Measurements from ENCODE around the gene TGM1.

The TGM1 gene

DNA sequence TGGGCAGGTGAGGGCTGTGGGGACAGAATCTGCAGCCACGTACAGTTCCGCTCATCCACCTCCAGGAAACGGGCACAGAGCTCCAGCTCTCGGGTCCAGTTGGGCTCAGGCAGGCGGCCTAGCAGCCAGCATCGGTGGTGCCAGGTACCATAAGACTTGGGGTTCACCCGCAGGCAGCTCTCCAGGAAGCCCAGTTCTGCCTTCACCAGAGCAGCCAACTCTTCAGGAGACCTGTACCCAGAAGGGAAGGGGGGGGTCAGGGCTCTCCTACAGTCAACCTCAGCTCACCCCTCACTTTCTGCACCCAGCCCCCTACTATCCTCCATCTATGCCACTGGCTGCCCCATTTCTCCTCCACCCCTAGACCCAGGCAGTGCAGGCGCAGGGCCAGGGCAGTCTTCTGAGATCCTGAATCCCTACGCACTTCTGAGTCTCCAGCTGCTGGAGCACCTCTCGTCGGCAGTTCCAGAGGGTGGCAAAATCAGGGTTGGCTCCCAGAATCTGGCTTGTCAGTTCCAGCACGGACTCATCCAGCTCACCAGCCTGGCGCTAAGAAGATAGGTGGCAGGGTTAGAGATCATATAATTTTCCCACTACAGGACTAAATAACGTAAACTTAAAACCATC is 7.0 kb upstream of the TGM1 start:
- no peak for DNase-seq

DNA sequence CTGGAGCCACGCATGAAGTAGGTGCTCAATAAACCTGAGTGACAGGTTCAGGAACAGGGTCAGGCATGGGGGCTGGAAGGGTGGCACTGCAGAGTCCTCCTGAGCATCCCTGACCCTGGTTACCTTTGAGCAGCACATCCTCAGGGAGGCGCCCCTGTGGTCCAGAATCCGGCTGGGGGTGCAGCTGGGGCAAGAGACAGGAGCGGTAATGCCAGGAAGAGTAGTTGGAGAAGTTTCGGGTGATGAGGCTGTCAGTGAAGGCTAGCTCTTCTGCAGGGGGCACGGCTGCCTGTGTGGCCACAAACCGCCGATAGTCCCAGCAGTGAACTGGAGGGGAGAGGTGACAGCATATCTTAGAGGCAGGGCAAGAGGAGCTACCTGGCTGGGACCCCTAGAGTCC is 6.4 kb upstream of the TGM1 start:
- no peak for DNase-seq

DNA sequence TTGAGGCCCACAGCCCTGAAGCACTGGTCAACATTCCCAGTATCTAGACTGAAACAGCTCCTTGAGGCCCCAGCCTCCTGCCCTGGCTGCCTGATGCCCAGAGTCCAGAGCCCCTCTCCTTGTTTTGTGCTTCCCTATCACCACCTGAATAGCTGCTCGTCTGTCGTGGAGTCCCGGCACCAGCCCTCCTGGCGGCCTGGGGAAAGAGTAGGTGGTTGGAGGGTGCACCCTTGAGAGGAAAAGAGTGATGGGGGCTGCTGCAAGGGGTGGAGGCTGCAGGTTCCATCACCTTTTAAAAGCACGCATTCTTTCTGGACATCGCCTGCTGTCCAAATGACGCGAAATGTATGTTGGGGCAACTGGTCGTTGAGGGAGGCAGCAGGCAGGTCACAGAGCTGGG is 5.2 kb upstream of the TGM1 start:
- no peak for DNase-seq

DNA sequence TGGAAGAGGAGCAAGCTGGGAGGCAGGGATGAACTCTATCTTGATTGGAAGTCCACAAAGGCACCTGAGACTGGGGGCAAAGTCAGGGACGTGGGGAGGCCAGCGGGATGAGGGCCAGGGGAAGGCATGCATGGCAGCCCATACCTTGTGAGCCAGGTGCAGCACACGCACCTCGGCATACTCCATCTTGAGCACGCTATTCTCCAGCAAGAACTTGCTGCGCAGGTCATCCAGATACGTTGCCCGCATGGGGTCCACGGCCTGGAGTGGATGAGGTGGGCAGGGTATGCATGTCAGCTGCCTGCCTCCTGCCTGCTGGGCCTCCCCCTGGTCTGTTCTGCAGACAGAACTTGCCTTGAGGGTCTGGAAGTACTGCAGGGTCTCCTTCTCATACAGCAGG is 4.5 kb upstream of the TGM1 start:
- DNase-seq: no peak

DNA sequence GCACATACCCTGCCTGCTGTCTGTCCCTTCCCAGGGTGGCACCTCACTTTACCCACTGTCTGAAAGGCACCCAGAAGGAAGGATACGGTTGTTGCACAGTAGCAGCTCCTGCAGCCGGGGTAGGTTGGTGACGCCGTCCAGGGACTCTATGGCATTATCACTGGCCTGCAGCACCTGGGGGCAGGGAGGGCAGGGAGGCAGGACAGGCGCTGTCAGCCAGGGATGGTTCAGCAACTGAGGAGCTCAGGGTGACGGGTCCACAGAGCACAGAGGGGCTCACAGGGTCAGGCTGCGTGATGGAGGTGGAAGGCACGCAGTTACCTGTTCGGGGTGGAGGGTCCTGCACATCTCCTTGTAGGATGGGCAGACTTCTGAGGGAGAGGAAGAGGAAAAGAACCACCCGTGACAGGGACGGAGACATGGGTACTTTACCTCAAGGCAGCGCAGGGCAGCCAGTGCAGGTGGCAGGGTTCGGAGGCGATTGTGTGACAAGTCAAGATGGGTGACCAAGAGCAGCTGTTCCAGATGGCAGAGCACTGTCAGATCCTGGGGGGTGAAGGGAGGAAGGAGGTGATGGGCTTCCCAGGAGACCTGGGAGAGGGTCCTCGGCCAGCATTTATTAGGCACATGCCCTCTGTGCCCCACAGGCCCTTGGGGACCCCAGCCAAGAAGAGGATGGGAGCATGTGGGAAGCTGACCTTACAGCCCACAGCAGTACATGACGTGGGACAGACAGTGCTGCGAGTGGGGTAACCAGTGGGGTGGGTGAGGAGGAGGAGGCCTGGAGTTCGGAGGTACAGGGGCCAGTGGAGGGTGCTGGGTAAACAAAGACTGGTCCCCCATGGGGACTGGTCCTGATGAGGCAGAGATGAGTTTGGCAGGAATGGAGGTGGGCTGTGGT is 3.6 kb upstream of the TGM1 start:
- no peak for DNase-seq

DNA sequence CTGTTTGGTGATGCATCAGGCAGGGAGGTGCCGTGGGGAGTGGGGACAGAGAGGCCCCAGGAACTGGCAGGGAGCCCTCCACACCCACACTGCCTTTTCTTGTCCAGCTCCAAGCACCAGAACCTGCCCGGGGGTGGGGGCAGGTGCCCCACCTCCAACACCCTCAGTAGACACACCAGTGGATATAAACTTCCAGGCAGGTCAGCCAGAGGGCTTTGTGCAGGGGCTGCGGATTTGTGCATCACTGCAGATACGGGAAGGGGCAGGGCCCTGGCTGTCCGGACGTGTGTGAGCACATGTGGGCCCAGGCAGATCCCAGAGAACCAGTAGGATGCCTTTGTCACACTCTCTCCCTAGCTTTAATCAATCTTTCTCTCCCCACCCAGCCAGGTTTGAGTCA is 1.3 kb upstream of the TGM1 start:
- DNase-seq: no peak

DNA sequence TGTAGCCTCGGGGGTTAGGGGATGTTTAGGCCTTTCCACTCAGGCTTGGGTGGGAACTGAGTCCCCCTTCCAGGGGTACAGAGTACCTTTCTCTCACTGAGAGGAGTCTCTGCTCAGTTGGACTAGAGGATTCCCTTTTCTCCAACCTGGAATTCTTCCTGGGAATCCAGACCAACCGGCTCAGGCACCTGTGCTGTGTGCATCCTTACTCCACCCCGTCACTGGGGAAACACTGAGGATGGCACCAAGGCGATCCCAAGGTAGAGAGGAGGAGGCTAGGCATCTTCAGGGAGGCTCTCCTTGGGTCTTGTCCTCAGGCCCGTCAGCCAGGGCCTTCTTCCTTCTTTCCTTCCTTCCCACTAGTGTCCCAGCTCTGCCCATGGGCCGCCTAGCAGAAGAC is 871 bp upstream of the TGM1 start:
- DNase-seq: no peak

DNA sequence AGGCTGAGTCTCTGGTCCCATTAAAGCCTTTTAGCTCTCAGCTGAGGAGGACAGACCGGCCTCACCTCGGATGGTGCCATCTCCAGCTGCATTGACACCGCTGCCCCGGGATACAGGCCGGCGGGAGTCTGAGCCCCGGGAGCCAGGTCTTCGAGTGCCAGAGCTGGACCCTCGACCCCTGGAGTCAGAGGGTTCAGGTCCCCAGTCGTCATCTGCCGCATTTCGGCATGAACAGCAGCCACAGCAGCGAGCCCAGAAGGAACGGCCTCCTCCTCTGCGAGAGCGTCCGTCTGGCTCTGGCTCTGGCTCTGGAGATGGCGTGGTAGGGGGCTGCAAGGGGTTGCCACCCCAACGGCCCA is 1.0 kb downstream of the TGM1 start:
- no peak for DNase-seq

DNA sequence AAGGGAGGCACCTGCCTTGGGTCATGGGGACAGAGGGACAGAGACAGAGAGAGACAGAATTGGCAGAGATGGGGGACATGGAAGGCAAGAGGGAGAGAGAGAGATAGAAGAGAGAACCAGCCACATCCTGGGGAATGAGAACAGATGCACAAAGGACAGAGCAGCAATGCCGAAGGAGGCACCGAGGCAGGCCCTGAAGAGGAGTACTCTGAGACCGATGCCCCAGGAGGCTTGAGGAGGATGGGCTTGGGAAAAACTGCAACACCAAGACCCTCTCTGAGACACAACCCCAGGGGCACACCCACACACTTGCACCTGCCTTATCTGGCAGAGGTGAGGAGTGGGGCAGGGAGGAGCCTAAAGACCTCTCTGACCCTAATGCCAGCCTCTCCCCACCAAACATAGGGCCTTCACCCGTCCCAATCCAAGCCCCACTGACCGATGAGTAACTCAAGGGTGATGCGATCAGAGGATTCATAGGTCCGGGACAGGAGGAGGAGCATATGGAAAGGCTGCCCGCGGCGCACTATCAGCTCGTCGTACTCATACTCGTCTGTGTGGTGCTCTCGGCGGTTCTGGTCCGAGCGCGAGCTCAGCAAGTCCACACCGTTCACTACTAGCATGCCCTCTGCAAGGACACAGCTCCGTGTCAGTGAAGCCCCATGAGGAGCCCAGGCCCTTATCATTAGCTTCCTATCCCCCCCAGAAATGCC is 1.6 kb downstream of the TGM1 start:
- DNase-seq: no peak

DNA sequence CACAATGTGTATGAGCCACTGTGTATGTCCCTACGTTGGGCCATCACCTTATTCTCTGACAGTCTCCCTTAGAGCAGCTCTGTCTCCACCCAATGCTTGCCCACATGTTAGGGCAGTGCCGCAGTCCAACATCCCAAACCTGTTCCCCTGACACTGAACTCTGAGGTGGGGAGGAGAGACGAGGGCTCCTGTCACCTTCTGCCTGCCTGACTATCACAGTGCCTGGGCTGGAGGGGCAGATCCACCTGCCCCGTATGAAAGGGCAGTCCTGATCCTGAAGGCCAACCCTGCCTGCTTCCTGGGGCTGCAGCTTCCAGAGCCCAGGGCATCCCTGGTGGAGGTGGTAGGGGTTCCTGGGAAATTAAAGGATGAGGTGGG is 2.2 kb downstream of the TGM1 start:
- no peak for DNase-seq

DNA sequence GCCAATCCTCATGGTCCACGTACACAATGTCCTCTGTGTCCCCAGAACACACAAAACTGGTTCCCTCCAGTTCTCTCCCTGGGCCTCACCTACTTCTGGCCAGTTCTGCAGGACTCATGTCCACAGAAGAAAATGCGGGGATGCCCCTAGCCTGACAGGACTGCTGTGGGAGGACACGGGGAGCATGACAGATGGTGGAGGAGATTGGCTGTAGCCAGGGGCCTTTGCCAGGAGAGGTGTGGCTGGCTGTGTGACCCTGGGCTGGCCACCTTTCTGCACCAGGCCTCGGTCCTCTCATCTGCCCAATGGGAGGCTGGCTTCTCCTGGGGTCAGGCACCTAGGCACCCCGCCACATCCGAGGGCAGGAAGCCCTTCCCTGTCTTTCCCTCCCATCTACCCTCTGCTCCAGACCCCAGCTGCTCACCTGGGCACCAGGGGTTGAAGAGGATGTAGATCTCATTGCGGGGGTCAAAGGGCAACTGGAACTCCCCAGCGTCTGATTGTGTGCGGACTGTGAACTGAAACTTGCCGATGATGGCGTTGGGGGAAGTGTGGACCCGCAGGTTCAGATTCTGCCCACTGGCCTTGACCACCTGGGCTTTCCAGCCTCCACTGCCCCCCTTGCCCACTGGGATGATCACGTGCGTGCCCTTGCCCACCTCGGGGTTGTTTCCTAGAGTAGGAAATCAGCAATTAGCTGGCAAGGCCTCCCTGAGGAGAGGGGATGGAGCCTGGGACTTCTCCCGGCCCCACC is 2.8 kb downstream of the TGM1 start:
- DNase-seq: no peak

DNA sequence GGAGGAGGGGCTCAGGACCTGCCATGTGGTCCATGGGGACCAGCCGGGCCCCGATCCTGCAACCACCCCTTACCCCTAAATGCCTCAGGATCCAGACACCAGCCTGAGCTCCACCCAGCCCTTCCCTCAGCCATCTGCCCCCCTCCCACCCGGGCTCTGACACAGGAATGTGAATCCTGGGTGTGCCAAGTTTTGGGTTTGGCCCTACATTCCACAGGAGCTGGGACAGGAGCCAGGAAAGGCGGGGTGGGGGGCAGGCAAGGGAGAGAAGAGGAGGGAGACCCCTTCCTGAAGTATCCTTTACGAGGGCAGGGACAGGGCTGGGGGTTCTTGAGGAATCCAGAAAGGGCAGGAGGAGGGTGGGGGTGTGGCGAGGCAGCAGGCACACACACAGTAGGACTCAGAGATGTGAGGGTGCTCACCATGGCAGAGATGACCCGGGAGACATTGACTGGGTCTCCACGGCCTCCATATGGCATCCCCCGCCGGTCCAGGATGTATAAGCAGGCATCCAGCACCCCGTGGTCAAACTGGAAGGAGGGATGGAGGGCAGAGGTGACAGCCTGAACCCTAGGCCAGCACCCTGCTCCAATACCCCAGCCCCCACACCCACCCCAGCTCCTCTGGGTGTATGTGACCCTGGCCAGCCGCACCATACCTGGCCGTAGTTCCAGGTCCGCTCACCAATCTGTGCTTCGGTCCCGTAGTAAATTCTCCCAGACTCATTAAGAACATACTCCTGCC is 3.5 kb downstream of the TGM1 start:
- no peak for DNase-seq

DNA sequence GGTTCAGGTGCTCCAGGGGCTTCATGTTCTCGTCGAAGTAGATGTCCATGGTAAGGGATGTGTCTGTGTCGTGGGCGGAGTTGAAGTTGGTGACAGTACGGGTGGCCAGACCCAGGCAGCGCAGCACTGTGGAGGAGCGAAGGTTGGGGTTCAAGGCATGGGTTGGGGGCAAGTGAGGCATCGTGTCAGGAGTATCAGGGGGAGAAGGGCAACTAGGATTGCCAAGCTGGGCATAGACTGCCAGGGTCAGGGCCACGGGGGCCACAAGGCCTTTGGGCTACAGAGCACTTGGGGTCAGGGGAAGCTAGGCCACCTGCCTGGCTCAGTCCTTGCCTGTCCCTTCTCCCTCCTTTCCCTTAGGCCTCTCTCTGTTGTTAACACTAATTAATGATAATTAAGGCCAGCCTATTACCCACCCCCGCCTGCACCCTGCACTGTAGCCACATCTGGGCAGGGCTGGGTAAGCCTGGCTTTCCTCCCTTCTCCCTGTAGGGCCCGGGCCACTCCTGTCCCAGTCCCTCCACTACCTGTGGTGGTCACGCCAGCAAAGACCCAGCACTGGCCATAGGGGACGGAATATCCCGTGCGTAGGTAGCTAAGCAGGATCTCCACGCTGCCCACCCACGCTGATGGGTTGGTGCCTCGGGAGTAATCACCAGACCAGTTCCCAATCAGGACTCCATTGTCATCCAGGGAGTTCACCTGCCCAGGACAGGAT is 4.3 kb downstream of the TGM1 start:
- DNase-seq: no peak

DNA sequence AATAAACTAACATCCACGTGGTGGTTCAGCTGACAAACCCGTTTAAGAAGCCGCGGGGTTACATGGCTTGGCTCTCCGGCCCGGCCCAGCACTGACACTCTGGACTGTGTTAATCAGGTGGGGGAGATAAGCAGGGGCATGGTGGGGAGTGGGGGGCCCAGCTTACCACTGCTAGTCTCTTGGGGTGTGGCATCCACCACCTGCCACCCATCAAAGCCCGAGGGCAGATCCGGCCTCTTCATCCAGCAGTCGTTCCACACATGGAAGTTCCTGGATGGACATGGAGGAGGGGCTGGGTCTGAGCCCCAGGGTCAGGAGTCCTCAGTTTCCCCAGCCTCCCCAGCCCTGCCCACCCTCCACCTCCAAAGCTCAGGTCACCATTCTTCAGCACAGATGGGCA is 4.9 kb downstream of the TGM1 start:
- no peak for DNase-seq

DNA sequence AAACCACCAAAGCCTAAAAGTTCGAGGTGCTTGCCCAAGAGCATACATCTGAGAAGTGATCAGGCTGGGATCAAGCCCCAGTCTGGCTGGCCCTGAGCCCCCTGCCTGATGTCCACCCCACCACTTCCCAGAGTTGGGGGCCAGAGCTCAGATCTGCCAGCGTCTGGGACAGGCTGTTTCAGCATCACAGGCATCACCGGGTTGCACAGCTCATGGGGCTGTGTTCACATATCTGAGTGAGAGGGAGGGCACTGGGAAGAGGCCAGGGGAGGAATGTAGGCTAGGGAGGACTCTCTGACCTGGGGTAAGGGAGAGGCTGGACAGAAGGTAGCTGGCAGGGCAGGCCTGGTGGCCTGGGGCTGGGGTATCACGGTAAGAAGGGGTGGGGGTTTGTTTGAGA is 6.0 kb downstream of the TGM1 start:
- no peak for DNase-seq

DNA sequence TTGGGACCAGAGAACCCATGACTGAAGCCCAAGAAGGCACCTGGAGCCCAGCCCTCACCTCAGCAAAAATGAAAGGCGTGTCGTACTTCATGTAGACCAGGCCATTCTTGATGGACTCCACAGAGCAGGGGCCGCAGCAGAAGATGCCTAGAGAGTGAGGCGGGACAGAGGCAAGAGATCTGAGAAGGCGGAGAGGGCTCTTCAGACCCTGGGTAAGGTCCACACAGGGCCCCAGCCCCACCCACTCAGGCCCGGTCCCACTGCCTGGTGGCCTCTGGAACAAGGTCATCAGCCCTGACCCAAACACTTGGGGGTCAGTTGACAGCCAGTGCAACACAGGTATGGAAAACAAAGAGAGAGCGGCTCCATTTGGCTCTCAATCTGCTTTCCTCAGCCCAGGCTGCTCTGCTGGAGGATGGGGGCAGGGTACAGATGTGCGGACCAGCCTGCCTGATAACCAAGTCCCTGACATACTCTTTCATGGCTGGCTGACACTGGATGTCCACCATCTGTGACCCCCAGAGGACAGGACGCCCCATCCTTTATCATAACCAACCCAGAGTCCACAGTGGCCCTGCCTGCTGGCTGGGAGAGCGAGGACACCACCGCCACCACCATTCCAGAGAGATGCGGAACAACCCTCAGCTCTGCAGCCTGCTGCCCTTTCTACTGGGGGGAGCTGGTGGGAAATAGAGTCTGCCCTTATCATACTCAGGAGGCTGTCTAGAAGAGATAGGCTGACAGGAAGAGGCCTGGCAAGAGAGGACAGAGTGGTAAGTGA is 6.9 kb downstream of the TGM1 start:
- DNase-seq: no peak

DNA sequence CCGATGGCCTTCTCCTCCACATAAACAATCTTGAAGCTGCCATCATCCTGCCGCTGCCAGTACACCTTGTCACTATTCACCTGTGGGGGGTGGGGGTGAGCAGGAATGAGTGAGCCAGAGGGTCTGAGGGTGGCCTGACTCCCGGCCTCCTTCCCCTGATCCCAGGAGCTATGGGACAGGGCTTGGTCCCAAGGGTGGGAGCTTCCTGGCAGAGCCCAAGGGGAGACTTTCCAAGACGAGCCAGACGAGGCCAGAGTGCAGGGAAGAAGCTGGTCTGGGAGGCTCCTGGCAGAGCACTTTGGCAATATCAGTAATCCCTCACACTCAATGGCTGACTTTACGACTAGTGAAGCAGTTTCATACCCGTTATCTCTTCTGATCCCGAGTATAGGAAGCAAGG is 7.5 kb downstream of the TGM1 start:
- DNase-seq: no peak

DNA sequence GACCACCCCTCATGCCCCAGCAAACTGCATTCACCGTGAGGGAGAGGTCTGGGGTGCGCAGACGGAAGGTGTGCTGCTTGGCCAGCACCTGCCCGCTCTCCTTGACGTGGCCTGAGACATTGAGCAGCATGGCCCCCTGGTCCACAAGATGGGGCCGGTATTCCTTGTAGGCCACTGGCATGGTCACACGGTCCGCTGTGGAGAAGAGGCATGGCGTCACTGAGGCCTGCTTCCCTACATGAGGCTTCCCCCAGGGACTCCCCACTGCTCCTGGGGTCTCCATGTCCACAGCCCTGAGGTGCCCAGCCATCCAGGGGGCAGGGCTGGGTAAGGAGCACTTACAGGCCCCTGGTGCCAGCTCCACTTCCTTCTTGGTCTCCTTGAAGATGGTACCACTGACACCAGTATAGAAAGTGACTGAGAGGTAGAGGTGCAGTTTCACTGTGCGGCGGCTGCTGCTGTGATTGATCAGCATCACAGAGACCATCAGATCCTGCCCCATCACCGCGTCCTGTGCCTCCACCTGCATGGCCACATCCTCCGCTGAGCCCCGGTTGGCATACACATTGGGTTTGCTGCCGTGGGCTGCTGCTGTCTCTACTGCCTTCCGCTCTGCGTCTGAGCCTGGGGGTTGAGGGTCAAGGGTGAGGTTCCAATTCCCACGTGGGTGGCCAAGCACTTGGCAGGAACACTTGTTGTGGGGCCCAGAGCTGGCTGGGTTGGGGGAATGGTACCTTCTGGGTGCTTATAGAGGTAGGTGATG is 8.2 kb downstream of the TGM1 start:
- no peak for DNase-seq

DNA sequence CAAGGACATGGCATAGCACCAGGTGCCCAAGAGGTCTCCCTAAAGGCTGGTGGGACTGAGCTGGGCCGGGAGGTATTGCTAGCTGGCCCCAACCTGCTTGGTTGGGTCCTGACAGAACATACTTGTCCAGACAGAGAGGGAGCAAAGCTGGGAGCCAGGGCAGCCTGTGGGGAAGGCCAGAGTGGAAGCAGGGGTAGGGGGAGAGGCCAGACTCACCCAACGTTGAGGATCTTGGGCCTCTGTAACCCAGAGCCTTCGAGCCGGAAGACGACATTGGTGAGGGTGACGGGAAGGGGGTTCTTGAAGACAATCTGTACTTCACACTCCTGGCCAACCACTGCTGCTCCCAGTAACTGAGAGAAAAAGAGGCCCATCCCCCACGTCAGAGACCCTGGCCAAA is 9.0 kb downstream of the TGM1 start:
- DNase-seq: no peak
